Stimulated activated CD8-positive, alpha-beta memory T cell treated with anti-CD3 and anti-CD28 coated beads, Interleukin-7, amount 100 ng/mL, for 24 hours (primary cell): ENCODE measurements around the gene GRB10.

ENCODE experiments used
- DNase-seq: peaks from one replicate; pipeline ENCODE4 v3.0.0-alpha.2; 2020; ENCODE audit warnings: low read depth

Gene GRB10

DNA sequence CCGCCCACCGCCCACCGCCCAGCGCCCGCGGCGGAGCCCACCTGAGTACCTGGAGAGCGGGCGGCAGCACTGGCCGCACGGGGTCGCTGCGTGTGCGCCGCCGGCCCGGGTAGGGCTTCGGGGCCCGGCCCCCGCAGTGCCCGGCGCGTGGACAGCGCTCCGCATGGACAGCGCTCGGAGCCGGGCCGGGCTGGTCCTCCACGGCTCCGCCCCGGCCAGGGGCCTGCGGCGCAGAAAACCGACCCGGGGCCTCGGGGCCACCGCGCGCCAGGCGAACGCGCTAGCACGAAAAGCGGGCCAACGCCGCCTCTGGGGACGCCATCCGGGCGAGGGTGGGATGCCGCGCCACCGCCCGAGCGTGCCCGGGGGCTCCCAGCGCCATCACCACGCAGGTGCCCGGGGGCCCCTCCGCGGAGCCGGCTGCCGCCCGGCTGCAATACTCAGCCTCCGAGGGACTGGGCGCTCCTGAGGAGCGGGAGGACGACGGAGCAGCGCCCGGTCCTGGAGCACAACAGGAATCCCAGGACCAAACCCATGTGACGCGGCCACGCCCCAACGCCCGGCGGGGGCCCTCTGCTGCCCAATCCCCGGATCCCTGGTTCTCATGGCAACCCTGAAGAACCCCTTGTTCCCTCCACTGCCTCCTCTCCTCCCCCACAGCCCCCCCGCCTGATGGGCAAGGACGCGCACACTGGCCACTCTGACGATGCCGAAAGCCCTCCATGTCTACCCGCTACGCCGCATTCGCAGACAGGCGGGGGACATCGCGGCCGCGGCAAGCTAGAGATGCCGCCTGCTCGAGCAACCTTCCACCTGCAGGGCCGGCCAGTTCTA lies at the start of gene GRB10:
Gene GRB10, minus strand, starts transcription at position 522 of the 834 bp plus-strand sequence. CDS start 50,574 bp downstream, outside the sequence.
- no peak for DNase-seq

GRCh38 chr7:50828801-50829200 lies 46.1 kb upstream of the GRB10 start:
- DNase-seq, result no peak

DNA sequence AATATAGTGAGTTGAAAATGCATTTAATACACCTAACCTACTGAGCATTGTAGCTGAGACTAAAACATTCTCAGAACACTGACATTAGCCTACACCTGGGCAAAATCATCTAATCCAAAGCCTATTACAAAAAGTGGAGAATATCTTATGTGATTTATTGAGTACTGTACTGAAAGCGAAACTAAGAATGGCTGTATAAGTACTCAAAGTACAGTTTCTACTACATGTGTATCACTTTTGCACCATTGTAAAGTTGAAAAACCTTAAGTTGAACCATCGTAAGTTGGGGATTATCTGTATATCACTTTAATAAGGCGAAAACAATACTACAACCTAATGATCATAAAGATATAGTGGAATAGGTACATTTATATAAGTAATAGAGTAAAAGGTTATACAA lies 45.4 kb upstream of the GRB10 start:
- DNase-seq, result no peak

DNA sequence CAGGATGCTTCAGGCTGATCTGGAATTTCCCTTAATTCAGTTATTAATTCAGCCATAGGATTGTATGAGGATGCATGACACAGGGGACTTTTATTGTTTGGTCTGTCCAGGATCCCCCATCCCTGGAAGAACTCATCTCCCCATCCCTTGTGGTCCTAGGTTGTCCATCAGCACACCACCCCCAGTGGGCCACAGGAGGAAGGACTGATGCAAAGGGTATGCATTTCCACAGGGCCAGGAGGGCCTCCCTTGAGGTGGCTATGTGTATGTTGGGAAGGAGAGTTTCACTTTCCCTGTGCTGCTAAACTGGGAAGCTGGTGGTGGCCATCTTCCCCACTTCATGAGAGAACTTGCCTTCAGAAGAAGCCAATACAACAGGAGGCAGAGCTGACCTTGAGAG lies 44.6 kb upstream of the GRB10 start:
- no peak for DNase-seq

- no peak for DNase-seq
These were observed 43.9 kb upstream of the GRB10 start for GRCh38 chr7:50826371-50827172.

GRCh38 chr7:50825465-50825864 lies 42.8 kb upstream of the GRB10 start:
- DNase-seq, result no peak

- no peak for DNase-seq
These were observed 42.2 kb upstream of the GRB10 start for GRCh38 chr7:50824882-50825281.

DNA sequence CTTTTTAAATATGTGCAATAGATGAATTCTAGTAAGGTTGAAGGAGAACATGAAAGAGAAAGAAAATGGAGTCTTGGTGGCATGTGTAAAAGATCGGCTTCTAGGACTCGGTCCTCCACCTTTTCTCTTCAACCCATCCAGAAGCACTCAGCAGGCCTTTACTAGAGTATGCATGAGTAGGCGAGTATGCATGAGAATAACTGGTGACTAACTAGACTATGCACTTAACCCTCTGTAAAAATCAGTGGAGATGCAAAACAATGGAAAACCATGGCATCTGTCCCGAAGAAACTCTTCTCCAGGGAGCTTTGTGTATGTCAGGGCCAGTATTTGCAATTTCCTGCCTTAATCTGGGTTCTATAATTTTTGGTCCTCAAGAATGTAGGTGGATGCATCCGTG lies 40.0 kb upstream of the GRB10 start:
- DNase-seq, result no peak

DNA sequence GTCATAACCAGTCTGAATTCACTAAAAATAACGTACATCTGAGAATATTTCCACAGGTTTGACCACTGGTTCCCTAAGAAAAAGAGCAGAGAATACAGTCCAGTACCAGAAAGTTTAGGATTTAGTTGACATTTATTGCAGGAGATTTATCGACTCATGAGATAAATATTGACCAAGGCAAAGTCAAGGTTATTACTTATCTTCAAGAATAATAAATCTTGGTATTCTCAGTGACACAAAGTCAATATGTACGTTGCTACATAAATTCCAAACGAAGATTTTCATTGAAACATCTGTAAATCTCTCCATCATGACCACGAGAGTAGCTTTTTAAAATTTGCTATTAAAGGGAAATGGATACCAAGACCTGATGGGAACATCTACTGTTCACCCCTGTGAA lies 39.4 kb upstream of the GRB10 start:
- no peak for DNase-seq

- no peak for DNase-seq
These were observed 38.8 kb upstream of the GRB10 start for GRCh38 chr7:50821457-50822008.

- no peak for DNase-seq
These were observed 35.6 kb upstream of the GRB10 start for GRCh38 chr7:50818324-50818723.

- DNase-seq, result no peak
These were observed 34.9 kb upstream of the GRB10 start for GRCh38 chr7:50817561-50817960.

DNA sequence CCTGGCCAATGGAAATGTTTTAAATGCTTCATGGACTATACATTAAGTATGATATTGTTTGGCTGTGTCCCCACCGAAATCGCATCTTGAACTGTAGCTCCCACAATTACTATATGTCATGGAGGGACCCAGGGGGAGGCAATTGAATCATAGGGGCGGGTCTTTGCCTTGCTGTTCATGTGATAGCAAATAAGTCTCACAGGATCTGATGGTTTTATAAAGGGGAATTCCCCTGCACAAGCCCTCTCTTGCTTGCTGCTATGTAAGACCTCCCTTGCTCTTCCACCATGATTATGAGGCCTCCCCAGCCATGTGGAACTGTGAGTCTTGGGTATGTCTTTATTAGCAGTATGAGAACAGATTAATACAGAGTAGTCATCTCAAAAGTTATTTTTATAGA lies 32.4 kb upstream of the GRB10 start:
- DNase-seq, result no peak

DNA sequence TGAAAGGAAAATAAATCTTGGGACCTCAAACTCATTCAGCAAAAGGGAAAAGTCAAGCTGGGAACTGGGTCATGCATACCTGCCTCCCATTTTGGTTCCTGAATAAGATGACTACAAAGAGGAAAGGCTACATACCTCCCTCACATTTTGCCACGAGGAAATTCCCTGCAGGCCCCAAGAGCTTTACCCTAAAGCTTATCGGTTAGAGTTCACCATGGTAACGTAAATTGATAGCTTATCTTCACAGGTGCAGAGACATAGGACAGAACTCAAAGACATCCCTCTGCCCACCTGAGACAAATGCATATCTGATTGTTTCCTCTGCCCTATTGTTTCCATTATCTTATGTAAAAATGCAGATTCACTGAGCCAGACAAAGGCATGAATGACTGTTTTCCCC lies 31.5 kb upstream of the GRB10 start:
- no peak for DNase-seq

GRCh38 chr7:50812841-50813475 lies 30.3 kb upstream of the GRB10 start:
- no peak for DNase-seq

- DNase-seq, result no peak
These were observed 29.4 kb upstream of the GRB10 start for GRCh38 chr7:50812094-50812493.

DNA sequence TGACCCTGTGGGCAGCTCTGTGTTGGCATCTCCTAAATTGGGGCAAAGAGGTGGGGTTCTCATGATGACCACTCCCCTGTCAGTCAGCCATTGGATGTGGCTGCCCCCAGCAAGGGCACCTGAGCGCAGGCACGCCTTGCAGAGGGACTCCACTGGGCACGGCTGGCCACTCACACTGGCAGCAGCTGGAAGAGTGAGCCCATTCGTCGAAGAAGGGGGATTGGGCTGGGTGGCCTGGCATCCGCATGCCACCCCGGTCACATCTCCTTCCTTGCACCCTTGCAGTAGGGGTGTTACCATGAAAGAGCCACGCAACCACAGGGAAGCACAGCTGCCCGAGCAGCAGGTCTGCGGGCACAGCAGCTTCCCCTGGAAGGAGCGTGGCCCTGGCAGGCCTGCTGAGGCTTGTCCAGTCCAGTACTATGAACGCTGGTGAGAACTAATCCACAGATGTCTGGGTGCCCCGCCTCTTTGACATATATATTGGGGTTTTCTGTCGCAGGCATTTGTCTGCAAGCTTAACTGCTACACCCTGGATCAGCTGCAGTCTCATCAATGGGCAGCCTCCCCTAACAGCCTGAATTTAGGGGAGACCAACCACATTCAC lies 25.7 kb upstream of the GRB10 start:
- DNase-seq, result no peak

- DNase-seq, result no peak
These were observed 24.5 kb upstream of the GRB10 start for GRCh38 chr7:50807026-50807730.

DNA sequence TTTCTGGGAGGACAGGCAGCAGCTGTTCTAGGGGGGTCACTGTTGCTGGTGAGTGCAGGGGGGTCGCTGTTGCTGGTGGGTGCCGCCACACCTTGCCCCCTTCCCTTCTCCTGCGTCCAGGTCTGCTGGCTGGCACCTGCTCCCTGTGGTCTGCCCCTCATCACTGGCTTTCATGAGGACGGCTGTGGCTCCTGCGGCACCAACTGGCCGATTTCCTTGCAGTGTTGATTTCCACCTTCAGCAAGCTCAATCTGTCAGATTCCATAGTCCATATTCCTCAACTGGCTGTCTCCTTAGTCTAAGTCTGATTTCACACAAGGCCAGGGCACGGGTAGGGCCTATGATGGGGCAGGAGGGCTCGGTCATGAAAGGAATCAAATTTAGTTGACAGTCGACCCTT lies 23.4 kb upstream of the GRB10 start:
- DNase-seq, result no peak

DNA sequence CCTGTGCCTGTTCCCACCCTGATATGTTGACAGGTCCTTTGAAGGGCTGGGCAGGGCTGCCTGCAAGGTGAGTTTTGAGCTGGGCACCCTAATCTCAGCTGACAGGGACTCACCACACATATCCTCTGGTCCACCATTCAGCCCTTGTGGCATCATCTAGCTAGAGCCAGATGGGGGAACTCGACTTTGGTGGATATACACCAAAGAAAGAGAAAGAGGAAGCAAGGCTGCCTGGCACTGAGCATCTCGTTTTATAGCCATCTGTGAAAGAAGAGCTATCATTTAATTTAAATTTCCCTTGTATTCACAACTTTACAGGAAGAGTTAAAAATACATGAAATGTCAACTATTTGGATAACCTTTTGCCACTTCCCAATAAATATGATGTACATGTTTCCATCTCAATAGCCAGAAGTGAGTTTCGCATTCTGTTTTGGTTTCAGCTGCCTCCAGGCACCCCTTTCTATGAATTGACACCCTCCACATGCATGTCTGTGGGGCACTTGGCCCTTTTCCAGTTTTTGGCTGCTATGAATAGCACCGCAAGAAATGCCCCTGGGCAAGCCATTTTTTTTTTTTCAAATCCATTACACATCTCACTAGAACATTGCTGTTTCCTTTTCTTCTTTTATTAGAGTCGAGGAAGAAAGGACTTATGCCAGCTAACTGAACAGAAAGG lies 22.9 kb upstream of the GRB10 start:
- no peak for DNase-seq
